GM12872 (cell line): ENCODE data around the gene ERC1.

Experiments
- TF ChIP-seq, protein P1 (sequence below): IDR thresholded peaks from 3 replicates; pipeline ENCODE4 v1.5.1; 2011; ENCODE audit warnings: low read depth, mild to moderate bottlenecking, low read length, moderate library complexity; ENCODE audit not compliant: insufficient read depth

The ERC1 gene

DNA sequence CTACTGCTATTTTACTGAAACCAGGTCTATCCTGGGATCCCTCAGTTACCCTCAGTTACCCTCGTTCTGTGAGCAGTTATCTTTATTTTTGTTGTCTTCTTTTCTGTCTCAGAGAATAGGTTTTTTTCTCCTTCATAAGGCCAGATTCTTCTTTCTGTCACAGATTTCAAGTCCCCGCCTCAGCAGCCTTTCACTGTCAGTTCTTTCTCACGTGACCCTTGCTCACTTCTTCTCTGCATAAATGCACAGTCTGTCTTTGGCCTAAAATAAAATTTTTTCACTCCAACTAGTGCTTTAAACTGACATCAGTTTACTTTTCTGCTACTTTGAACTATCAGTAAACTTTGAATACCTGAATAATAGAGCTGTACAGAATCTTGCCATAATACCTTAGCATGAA lies 299.7 kb downstream of the ERC1 start:
- TF ChIP-seq, protein P1, sequence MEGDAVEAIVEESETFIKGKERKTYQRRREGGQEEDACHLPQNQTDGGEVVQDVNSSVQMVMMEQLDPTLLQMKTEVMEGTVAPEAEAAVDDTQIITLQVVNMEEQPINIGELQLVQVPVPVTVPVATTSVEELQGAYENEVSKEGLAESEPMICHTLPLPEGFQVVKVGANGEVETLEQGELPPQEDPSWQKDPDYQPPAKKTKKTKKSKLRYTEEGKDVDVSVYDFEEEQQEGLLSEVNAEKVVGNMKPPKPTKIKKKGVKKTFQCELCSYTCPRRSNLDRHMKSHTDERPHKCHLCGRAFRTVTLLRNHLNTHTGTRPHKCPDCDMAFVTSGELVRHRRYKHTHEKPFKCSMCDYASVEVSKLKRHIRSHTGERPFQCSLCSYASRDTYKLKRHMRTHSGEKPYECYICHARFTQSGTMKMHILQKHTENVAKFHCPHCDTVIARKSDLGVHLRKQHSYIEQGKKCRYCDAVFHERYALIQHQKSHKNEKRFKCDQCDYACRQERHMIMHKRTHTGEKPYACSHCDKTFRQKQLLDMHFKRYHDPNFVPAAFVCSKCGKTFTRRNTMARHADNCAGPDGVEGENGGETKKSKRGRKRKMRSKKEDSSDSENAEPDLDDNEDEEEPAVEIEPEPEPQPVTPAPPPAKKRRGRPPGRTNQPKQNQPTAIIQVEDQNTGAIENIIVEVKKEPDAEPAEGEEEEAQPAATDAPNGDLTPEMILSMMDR = no peak

DNA sequence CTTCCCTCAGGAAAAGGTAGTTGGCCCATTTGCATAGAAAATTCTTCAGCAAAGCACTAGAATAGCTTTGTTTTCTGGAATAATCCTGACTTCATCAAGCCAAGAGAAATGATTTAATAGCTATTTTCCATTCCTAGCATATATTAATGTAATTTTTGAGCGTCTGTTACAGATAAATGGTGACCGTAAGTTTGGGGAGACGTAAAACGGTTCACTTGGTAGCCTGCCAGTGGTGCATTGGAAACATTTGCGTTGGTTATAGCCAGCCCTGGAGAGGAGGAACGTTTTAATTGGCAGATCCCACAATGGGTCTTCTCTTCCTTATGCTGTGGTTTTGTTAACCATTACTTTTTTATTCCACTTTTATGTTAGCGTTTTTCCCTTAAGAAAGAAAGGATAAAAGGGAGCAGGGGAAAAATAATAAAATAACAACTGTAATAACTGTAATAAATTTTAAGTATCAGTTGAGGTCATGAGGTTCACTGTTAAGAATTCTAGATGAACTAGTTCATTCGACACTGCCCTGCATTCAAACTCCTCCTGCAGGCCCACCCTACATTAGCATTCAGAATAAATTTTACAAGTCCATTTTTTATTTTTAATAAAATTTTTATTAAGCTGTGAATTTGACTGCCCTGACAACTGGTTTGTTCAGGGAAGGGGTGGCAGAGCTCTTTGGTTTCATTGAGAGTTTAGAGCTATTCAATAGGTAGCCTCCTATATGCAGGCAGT lies 300.7 kb downstream of the ERC1 start:
- TF ChIP-seq, protein P1 = no peak

GRCh38 chr12:1293901-1294300 lies 302.9 kb downstream of the ERC1 start:
- TF ChIP-seq, protein P1 = no peak

DNA sequence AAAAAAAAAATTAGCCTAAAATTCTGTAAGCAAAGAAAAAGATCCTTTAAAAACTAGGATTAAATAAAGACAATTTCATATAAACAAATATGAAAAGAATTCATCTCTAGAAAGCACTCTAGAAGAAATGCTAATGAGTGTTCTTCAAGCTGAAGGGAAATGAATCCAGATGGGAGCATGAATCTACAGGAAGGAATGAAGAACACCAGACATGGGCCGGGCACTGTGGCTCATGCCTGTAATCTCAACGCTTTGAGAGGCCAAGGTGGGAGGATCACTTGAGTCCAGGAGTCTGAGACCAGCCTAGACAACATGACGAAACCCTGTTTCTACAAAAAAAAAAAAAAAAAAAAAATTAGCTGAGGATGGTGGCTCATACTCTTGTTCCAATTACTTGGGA lies 306.2 kb downstream of the ERC1 start:
- TF ChIP-seq, protein P1 = no peak

DNA sequence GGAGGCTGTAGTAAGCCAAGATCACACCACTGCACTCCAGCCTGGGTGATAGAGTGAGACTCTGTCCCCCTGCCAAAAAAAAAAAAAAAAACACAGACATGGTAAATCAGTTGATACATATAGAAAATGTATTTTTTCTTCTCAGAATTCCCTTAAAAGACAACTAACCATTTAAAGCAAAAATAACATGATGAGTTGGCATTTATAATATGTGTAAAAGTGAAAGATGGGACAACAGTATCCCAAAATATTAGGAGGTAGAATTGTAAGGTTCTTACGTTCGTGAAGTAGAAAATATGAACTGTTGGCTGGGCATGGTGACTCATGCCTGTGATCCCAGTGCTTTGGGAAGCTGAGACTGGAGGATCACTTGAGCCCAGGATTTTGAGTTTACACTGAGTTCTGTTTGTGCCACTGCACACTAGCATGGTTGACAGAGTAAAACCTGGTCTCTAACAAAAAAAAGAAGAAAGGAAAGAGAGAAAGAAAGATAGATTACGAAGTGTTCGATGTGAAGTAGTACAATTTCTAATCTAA lies 306.7 kb downstream of the ERC1 start:
- TF ChIP-seq, protein P1 = no peak

GRCh38 chr12:1300460-1300859 lies 309.4 kb downstream of the ERC1 start:
- TF ChIP-seq, protein P1 = no peak

DNA sequence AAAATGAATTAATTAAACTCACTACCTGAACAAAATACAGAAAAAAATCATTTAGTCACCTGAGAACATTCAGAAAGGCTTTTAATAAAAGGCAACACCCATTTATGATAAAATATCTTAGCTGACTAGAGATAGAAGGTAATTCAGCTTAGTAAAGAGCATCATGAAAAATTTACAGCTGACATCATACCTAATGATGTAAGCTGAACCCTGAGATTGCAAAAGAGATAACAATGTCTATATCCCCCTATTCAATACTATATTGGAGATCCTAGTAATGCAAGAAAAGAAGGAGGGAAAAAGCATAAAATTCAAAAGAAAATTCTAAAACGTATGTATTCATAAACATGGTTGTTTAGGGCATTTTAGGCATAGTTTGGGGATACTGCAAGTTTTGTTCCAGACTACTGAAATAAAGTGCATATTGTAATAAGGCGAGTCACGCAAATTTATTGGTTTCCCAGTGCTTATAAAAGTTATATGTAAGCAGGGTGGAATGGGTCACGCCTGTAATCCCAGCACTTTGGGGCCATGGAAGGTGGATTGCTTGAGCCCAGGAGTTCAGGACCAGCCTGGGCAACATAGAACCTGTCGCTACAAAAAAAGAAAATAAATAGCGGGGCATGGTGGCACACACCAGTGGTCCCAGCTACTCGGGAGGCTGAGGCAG lies 311.3 kb downstream of the ERC1 start:
- TF ChIP-seq, protein P1 = no peak
